GM13977 (cell line): ENCODE results near the gene HIRIP3.
"Not testable (repeated sequence)": the region's sequence is repeated elsewhere in the genome, so short reads cannot be mapped to it uniquely, and the experiment has no call there.

ENCODE experiments used
- DNase-seq: peaks from one replicate; pipeline ENCODE4 v3.0.0; 2012; ENCODE audit warnings: low spot score
- CTCF ChIP-seq: IDR thresholded peaks from 2 replicates; pipeline ENCODE4 v1.5.1; 2012; ENCODE audit warnings: mild to moderate bottlenecking, control low read depth; ENCODE audit not compliant: insufficient read depth; ENCODE audit errors: extremely low read depth, missing control alignments
- in situ Hi-C: fragments of 300-500 bp; cut with MboI; formaldehyde crosslinking; loops from one replicate; pipeline ENCODE4 v1.12.0; 2022; ENCODE audit warnings: low sequenced_read_pairs, low pct_unique_long_range_greater_than_20kb, mixed read lengths, inconsistent platforms; ENCODE audit not compliant: unreplicated experiment

Gene HIRIP3

GRCh38 chr16:29963021-29963743, 32.2 kb downstream of the HIRIP3 start:
- no peak for TF ChIP-seq CTCF
- in situ Hi-C loops: no loop called here
- DNase-seq: no peak

GRCh38 chr16:29962344-29962994, 32.9 kb downstream of the HIRIP3 start:
- DNase-seq: no peak
- TF ChIP-seq CTCF: no peak
- in situ Hi-C loops: no loop called here

DNA sequence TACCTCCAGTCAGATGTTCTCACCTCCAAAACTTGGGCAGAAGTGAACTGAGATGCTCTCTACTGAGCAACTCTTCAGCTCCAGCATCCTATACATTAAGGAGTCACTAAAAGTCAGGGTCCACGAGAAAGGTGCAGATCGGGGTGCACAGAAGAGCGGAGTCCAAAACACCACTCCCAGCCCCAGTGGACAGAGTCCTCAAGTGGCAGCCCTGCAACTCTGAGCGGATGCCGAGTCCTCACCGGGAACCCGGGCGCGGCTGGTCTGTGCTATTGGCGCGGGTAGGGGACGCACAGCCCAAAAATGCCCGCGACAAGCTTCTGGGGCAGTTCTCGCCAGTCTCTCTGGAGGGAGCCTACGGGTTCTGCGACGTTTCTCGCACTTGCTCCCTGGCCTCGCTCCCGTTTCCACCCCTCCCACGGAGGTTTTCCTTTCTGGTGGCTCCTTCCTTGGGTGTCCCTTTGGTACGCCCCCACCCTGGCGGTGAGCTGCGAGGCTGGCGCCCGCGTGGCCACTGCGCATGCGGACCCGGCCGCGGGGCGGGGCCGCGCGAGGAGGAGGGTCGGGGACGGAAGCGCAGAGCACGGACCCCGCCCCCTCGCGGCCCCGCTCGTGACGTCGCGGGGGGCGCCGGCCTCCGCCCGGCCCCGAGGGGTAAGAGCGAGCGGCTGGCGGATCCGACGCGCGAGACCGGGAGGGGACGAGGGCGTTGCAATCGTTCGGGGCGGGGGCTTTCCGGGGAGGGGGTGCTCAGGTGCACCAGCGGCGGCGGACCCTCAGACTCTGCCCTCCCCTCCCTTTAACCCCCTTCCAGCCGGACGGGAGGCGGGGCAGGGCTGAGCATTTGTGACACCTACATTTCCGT, 33.7 kb downstream of the HIRIP3 start, which contains the start of gene TMEM219:
Gene TMEM219, plus strand, starts transcription at position 601 of the 865 bp plus-strand sequence. CDS start 1,065 bp downstream, outside the sequence.
- in situ Hi-C loops: no loop called here
- TF ChIP-seq CTCF: peak; percentile 5
- DNase-seq: peak; percentile 99

DNA sequence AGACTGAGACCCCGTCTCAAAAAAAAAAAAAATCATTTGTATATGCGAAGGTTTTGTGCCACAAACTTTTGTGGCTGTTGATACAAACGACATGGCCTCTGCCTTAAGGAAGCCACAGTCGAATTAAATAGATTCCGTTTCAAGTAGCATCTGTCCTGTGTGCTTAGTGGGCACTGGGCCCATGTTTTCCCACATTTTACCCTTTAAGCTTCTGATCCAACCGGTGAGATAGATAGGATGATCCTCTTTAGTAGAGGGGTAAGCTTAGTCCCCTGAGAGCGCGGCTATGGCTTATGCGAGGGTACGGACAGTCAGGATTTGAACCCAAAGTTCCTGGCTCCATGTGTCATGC, 34.3 kb downstream of the HIRIP3 start:
- in situ Hi-C loops: no loop called here
- TF ChIP-seq CTCF: no peak
- no peak for DNase-seq

DNA sequence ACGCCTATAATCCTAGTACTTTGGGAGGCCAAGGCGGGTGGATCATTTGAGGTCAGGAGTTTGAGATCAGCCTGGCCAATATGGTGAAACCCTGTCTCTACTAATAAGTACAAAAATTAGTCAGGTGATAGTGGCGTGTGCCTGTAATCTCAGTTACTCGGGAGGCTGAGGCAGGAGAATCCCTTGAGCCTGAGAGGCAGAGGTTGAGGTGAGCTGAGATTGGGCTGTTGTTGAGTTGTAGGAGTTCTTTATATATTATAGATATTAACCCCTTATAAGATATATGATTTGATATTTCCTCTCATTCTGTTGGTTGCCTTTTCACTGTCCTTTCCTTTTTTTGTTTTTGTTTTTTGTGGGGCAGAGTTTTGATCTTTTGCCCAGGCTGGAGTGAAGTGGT, 35.6 kb downstream of the HIRIP3 start:
- in situ Hi-C loops: not testable (repeated sequence)

DNA sequence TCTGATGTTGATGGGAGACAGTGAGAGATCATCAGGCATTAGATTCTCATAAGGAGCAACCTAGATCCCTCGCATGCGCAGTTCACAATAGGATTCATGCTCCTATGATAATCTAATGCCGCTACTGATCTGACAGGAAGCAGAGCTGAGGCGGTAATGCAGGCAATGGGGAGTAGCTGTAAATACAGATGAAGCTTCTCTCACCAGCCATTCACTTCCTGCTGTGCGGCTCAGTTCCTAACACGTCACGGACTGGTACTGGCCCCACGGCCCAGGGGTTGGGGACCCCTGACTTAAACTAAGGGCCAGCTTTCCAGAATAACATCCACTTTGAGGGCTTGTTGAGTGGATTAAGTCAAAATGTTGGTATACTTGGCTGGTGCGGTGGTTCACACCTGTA, 36.1 kb downstream of the HIRIP3 start:
- no peak for DNase-seq
- no peak for TF ChIP-seq CTCF
- in situ Hi-C loops: no loop called here

More for the DNA sequence above, 35.6 kb downstream of the HIRIP3 start:
- not testable (repeated sequence) for DNase-seq
